Neuronal stem cell (in vitro differentiated cells): ENCODE data around the gene TMOD1.

Experiments used
- DNase-seq: peaks from one replicate; pipeline ENCODE4 v3.0.0-alpha.2; 2013; ENCODE audit warnings: low spot score
- H2AFZ ChIP-seq: one replicate; pipeline ENCODE4 v1.6.1; 2013; ENCODE audit warnings: mild to moderate bottlenecking, low read length, inconsistent platforms
- H2AK5ac ChIP-seq: 2 replicates; pipeline ENCODE4 v1.6.1; 2013; ENCODE audit warnings: low read depth, mild to moderate bottlenecking, inconsistent platforms, low read length, moderate library complexity, mixed read lengths
- H2BK120ac ChIP-seq: 2 replicates; pipeline ENCODE4 v1.6.1; 2013; ENCODE audit warnings: low read depth, mild to moderate bottlenecking, inconsistent platforms, low read length, moderate library complexity, mixed read lengths
- H2BK12ac ChIP-seq: one replicate; pipeline ENCODE4 v1.6.1; 2013; ENCODE audit warnings: low read length, inconsistent platforms
- H2BK15ac ChIP-seq: 2 replicates; pipeline ENCODE4 v1.6.1; 2013; ENCODE audit warnings: mild to moderate bottlenecking, low read length, inconsistent platforms, mixed read lengths
- H2BK5ac ChIP-seq: one replicate; pipeline ENCODE4 v1.6.1; 2013; ENCODE audit warnings: inconsistent platforms, mild to moderate bottlenecking, low read length, moderate library complexity
- H3K14ac ChIP-seq: one replicate; pipeline ENCODE4 v1.6.1; 2013; ENCODE audit warnings: low read length, inconsistent platforms
- H3K18ac ChIP-seq: 2 replicates; pipeline ENCODE4 v1.6.1; 2013; ENCODE audit warnings: low read length, inconsistent platforms
- H3K23ac ChIP-seq: 2 replicates; pipeline ENCODE4 v1.6.1; 2013; ENCODE audit warnings: low read depth, mild to moderate bottlenecking, mixed read lengths, low read length, inconsistent platforms; ENCODE audit not compliant: poor library complexity
- H3K27ac ChIP-seq: replicated peaks from 3 replicates; pipeline ENCODE4 v1.5.1; 2013; ENCODE audit warnings: low read length, inconsistent platforms
- H3K27me3 ChIP-seq, 3 experiments: 2 replicates each; pipeline ENCODE4 v1.6.1; 2013; ENCODE audit warnings: low read length in 3 of 3, mild to moderate bottlenecking in 2 of 3, inconsistent platforms in 1 of 3, low read depth in 1 of 3, mixed read lengths in 1 of 3, moderate library complexity in 1 of 3; ENCODE audit not compliant: control insufficient read depth in 3 of 3, insufficient read depth in 3 of 3
- H3K36me3 ChIP-seq, 2 donors: replicated peaks in 1 of 2; 2 replicates each; pipeline ENCODE4 v1.6.1; 2013; ENCODE audit warnings: low read length in 2 of 2; ENCODE audit not compliant: control insufficient read depth in 2 of 2, insufficient read depth in 2 of 2
- H3K4ac ChIP-seq: 2 replicates; pipeline ENCODE4 v1.6.1; 2013; ENCODE audit warnings: inconsistent platforms, mild to moderate bottlenecking, low read length, moderate library complexity
- H3K4me1 ChIP-seq, 2 donors: 1 replicate in 1 of 2; 2 replicates in 1 of 2; pipeline ENCODE4 v1.6.1; 2013; ENCODE audit warnings: low read length in 2 of 2, low read depth in 1 of 2; ENCODE audit not compliant: control insufficient read depth in 2 of 2, insufficient read depth in 1 of 2
- H3K4me2 ChIP-seq: one replicate; pipeline ENCODE4 v1.6.1; 2013; ENCODE audit warnings: mild to moderate bottlenecking, low read length, inconsistent platforms; ENCODE audit not compliant: insufficient read depth, poor library complexity, severe bottlenecking
- H3K4me3 ChIP-seq, 2 donors: 2 replicates each; pipeline ENCODE4 v1.5.1; 2013; ENCODE audit warnings: low read length in 2 of 2, mild to moderate bottlenecking in 2 of 2, inconsistent platforms in 1 of 2, moderate library complexity in 1 of 2
- H3K79me1 ChIP-seq: one replicate; pipeline ENCODE4 v1.6.1; 2013; ENCODE audit warnings: low read depth, mild to moderate bottlenecking, inconsistent platforms, low read length, moderate library complexity
- H3K9ac ChIP-seq: one replicate; pipeline ENCODE4 v1.6.1; 2013; ENCODE audit warnings: mild to moderate bottlenecking, low read depth, low read length, inconsistent platforms; ENCODE audit not compliant: poor library complexity
- H3K9me3 ChIP-seq, 2 donors: replicated peaks in 1 of 2; 2 replicates each; pipeline versions ENCODE3 to v1.6.1; 2013; ENCODE audit warnings: low read length in 2 of 2, mild to moderate bottlenecking in 2 of 2, inconsistent platforms in 1 of 2, low read depth in 1 of 2, mixed read lengths in 1 of 2, moderate library complexity in 1 of 2; ENCODE audit not compliant: control insufficient read depth in 2 of 2, insufficient read depth in 1 of 2
- H4K8ac ChIP-seq: one replicate; pipeline ENCODE4 v1.6.1; 2013; ENCODE audit warnings: low read depth, mild to moderate bottlenecking, inconsistent platforms, low read length, moderate library complexity
- H4K91ac ChIP-seq: one replicate; pipeline ENCODE4 v1.6.1; 2013; ENCODE audit warnings: low read length, low read depth, mild to moderate bottlenecking, inconsistent platforms; ENCODE audit not compliant: poor library complexity
- WGBS, 2 donors: extraction: QIAGEN DNeasy Blood & Tissue Kit; methylation state at CpG; one replicate each; pipeline ENCODE4 v1.1.7; 2013; ENCODE audit warnings: missing lambda C conversion rate in 2 of 2, mixed read lengths in 1 of 2; ENCODE audit not compliant: insufficient read length in 2 of 2, insufficient replicate concordance in 1 of 2; ENCODE audit errors: extremely low coverage in 2 of 2; 5-methylcytosine and 5-hydroxymethylcytosine counted together

Gene TMOD1

DNA sequence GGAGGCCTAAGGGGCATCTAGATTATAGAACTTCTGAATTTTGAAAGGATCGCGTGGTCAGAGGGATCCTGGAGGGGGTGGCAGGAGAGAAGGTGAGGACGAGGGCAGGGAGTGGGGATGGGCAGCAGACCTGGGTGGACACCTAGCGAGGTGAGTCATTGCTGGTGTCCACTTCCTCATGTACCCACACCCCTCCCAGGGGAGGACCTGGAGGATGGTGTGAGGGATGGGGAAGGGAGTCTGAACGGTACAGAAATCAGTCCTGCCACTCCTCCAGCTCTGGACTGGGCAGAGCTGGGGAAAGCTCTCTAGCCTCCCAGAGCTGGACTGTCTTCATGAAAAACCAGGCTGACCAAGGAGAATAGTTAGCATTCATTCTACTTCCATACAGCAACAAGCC is 46.9 kb downstream of the TMOD1 start:
- Histone ChIP-seq H4K8ac (no peak overlapping the region), H3K9ac (no peak overlapping the region), H2BK15ac (no peak overlapping the region), H2AFZ (no peak overlapping the region), H3K27me3 (peaks cover 0 to 8% (median 0%) of the 10 kb centered on the region in 3 experiments), H3K4ac (no peak overlapping the region), H2BK120ac (no peak overlapping the region), H3K9me3 (no peaks in the 10 kb centered on the region), H2AK5ac (no peak overlapping the region), H3K36me3 (no peaks in the 10 kb centered on the region), H2BK12ac (no peak overlapping the region), H3K4me1 (no peaks in the 10 kb centered on the region), H3K4me2 (no peak overlapping the region), H3K14ac (no peak overlapping the region), H3K18ac (no peak overlapping the region), H4K91ac (no peak overlapping the region), H3K79me1 (no peaks in the 10 kb centered on the region), H3K27ac (no peak overlapping the region), H2BK5ac (no peak overlapping the region), H3K4me3 (no peak overlapping the region), H3K23ac (no peak overlapping the region)
- WGBS, 2 donors: no CpG with 5 or more reads among the region's 5 CpGs
- no peak for DNase-seq

DNA sequence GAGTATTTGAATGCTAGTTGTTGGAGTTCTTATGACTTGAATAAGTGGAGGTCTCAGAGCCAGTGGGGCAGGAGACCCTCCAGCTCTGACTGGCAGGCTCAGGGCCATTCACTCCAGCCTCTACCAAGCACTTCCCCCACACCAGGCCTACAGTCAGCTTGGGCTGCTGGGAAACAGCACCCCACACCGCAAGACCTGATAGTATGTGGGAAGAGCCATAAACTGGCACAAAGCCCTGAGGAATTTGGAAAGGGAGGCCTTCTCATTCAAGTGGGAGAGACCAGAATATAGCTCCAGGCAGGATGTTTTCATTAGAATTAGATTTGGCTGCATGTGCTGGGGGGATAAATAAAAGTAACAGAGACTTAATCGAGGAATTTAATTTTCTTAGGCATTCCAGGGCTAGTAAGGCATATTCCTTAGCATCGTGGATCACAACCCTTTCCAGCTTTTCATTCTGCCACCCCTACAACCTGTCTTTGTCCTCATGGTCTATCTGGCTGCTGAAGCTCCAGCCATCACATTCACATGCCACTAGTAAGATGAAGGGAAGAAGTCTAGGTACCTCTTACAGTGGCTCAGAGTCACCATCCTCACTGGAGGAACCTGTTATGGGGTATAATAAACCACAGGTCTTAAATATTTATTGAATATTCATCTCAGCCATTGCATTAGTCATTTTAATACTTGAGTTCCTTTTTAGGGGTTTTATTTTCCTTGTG is 47.5 kb downstream of the TMOD1 start:
- Histone ChIP-seq H2BK12ac (no peak overlapping the region), H3K9ac (no peak overlapping the region), H3K27me3 (peaks cover 0 to 10% (median 0%) of the 10 kb centered on the region in 3 experiments), H3K4me2 (no peak overlapping the region), H3K4me1 (no peaks in the 10 kb centered on the region), H2AFZ (no peak overlapping the region), H4K8ac (no peak overlapping the region), H3K18ac (no peak overlapping the region), H3K23ac (no peak overlapping the region), H3K9me3 (no peaks in the 10 kb centered on the region), H2BK5ac (no peak overlapping the region), H2BK15ac (no peak overlapping the region), H3K79me1 (no peaks in the 10 kb centered on the region), H4K91ac (no peak overlapping the region), H3K4ac (no peak overlapping the region), H3K27ac (no peak overlapping the region), H2AK5ac (no peak overlapping the region), H3K36me3 (no peaks in the 10 kb centered on the region), H2BK120ac (no peak overlapping the region), H3K14ac (no peak overlapping the region), H3K4me3 (no peak overlapping the region)
- WGBS, 2 donors: no CpG with 5 or more reads among the region's 3 CpGs
- no peak for DNase-seq

DNA sequence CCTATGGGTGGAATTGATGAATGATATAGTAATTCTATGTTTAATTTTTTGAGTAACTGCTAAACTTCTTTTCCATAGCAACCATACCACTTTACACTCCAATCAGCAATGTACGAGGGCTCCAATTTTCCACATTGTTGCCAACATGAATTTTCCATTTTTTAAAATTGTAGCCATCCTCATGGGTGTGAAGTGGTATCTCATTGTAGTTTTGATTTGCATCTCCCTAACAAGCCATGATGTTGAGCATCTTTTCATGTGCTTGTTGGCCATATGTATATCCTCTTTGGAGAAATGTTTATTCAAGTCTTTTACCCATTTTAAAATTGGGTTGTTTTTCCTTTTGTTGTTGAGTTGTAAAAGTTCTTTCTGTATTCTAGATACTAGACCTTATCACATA is 48.9 kb downstream of the TMOD1 start:
- Histone ChIP-seq H2BK15ac (no peak overlapping the region), H3K23ac (no peak overlapping the region), H3K4me3 (no peak overlapping the region), H3K4ac (no peak overlapping the region), H3K9ac (no peak overlapping the region), H3K36me3 (no peaks in the 10 kb centered on the region), H3K9me3 (no peaks in the 10 kb centered on the region), H2AFZ (no peak overlapping the region), H3K14ac (no peak overlapping the region), H4K91ac (no peak overlapping the region), H3K18ac (no peak overlapping the region), H2BK5ac (no peak overlapping the region), H3K27ac (no peak overlapping the region), H3K27me3 (peaks cover 0 to 20% (median 0%) of the 10 kb centered on the region in 3 experiments), H4K8ac (no peak overlapping the region), H2AK5ac (no peak overlapping the region), H3K4me2 (no peak overlapping the region), H2BK120ac (no peak overlapping the region), H3K79me1 (no peaks in the 10 kb centered on the region), H3K4me1 (peaks cover 0 to 2% of the 10 kb centered on the region in 2 donors), H2BK12ac (no peak overlapping the region)
- DNase-seq: no peak
- WGBS, 2 donors: no CpG with 5 or more reads among the region's 1 CpG

DNA sequence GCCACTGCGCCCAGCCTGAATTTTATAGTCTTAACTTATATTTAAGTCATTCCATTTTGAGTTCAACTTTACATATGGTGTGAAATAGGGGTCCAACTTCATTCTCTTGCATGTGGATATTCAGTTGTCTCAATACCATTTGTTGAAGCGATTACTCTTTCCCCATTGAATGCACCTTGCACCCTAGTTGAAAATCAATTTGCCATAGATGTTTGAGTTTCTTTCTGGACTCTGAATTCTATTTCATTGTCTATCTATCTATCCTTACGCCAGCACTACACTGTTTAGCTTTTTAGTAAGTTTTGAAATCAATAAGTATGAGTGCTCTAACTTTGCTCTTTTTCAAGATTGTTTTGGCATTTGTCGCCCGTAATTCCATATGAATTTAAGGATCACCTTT is 49.8 kb downstream of the TMOD1 start:
- Histone ChIP-seq H2BK15ac (no peak overlapping the region), H3K4me1 (peaks cover 0 to 3% of the 10 kb centered on the region in 2 donors), H3K9ac (no peak overlapping the region), H3K27me3 (peaks cover 0 to 29% (median 0%) of the 10 kb centered on the region in 3 experiments), H3K79me1 (no peaks in the 10 kb centered on the region), H3K36me3 (no peaks in the 10 kb centered on the region), H3K4me3 (no peak overlapping the region), H3K18ac (no peak overlapping the region), H3K9me3 (no peaks in the 10 kb centered on the region), H2BK5ac (no peak overlapping the region), H3K23ac (no peak overlapping the region), H3K14ac (no peak overlapping the region), H4K8ac (no peak overlapping the region), H2BK120ac (no peak overlapping the region), H2AFZ (no peak overlapping the region), H2AK5ac (no peak overlapping the region), H4K91ac (no peak overlapping the region), H3K27ac (no peak overlapping the region), H3K4me2 (no peak overlapping the region), H3K4ac (no peak overlapping the region), H2BK12ac (no peak overlapping the region)
- WGBS, 2 donors: no CpG with 5 or more reads among the region's 5 CpGs
- no peak for DNase-seq
